Fibroblast of lung (primary cell): Measurements from ENCODE around the gene PREB. TPM values are rescaled to one million over a fixed set of nuclear protein-coding genes. Genes with fewer than 3 reads are reported as not detected.
A peak's percentile ranks its signal among the peaks of the same experiment; 100 is the strongest.

Source experiments
- DNase-seq, 2 donors: peaks; one replicate each; pipeline versions ENCODE4 v3.0.0 to v3.0.0-alpha.2; 2010; ENCODE audit warnings: low read depth in 2 of 2
- H2AFZ ChIP-seq: 2 replicates; pipeline ENCODE4 v1.5.1; 2012; ENCODE audit warnings: low read length, control low read depth, inconsistent platforms
- H3K27ac ChIP-seq: 2 replicates; pipeline ENCODE4 v1.5.1; 2011; ENCODE audit warnings: low read length, control low read depth; ENCODE audit not compliant: insufficient read depth
- H3K27me3 ChIP-seq: 2 replicates; pipeline ENCODE4 v1.5.1; 2011; ENCODE audit warnings: mild to moderate bottlenecking, low read length; ENCODE audit not compliant: control insufficient read depth, insufficient read depth
- H3K36me3 ChIP-seq: 2 replicates; pipeline ENCODE4 v1.5.1; 2011; ENCODE audit warnings: low read length; ENCODE audit not compliant: control insufficient read depth, insufficient read depth
- H3K4me1 ChIP-seq: 2 replicates; pipeline ENCODE4 v1.5.1; 2011; ENCODE audit warnings: low read length; ENCODE audit not compliant: control insufficient read depth, insufficient read depth; ENCODE audit errors: extremely low read depth
- H3K4me2 ChIP-seq: 2 replicates; pipeline ENCODE4 v1.5.1; 2011; ENCODE audit warnings: low read length, control low read depth; ENCODE audit not compliant: insufficient read depth; ENCODE audit errors: extremely low read depth
- H3K4me3 ChIP-seq, 4 experiments: fragments of 200-600 bp in 1 of 4; sonication (generic) in 1 of 4; replicated peaks in 1 of 4; 2 replicates each; pipeline ENCODE4 v1.5.1; 2011 to 2016; ENCODE audit warnings: low read length in 4 of 4, low read depth in 3 of 4, mild to moderate bottlenecking in 3 of 4, control low read depth in 2 of 4, inconsistent platforms in 1 of 4, mixed read lengths in 1 of 4; ENCODE audit not compliant: insufficient read depth in 1 of 4; ENCODE audit errors: control extremely low read depth in 1 of 4
- H3K79me2 ChIP-seq: 2 replicates; pipeline ENCODE4 v1.5.1; 2012; ENCODE audit warnings: mild to moderate bottlenecking, low read length, inconsistent platforms; ENCODE audit not compliant: control insufficient read depth, insufficient read depth
- H3K9ac ChIP-seq: 2 replicates; pipeline ENCODE4 v1.5.1; 2011; ENCODE audit warnings: mild to moderate bottlenecking, low read length, control low read depth; ENCODE audit not compliant: insufficient read depth
- H3K9me3 ChIP-seq: 2 replicates; pipeline ENCODE4 v1.5.1; 2012; ENCODE audit warnings: low read depth, low read length; ENCODE audit not compliant: control insufficient read depth, insufficient read depth
- H4K20me1 ChIP-seq: 2 replicates; pipeline ENCODE4 v1.5.1; 2011; ENCODE audit warnings: low read length; ENCODE audit not compliant: control insufficient read depth, insufficient read depth; ENCODE audit errors: extremely low read depth
- EZH2 ChIP-seq: IDR thresholded peaks from 2 replicates; pipeline ENCODE4 v1.5.1; 2012; ENCODE audit warnings: low read length, control low read depth, mild to moderate bottlenecking; ENCODE audit errors: missing control alignments
- polyA plus RNA-seq, 2 donors: library from polyadenylated mRNA; depleted of rRNA in 1 of 2; stranded (reverse) in 1 of 2; unstranded in 1 of 2; fragments of >200 nt; gene quantifications; 2 replicates each; pipeline ENCODE4 v1.2.1, GENCODE V29; 2011 to 2012; ENCODE audit warnings: missing spikeins in 1 of 2
- total RNA-seq: library from RNA; depleted of rRNA; stranded (reverse); fragments of >200 nt; gene quantifications from 2 replicates; pipeline ENCODE4 v1.2.1, GENCODE V29; 2014
- TF ChIP-seq, protein P1 (sequence below), 2 donors: IDR thresholded peaks in 1 of 2; conservative IDR thresholded peaks in 1 of 2; 1 replicate in 1 of 2; 2 replicates in 1 of 2; pipeline ENCODE4 v1.5.1; 2011 to 2012; ENCODE audit warnings: low read length in 2 of 2, control low read depth in 1 of 2, inconsistent platforms in 1 of 2, low read depth in 1 of 2, mild to moderate bottlenecking in 1 of 2

PREB gene
- total and polyA plus RNA-seq, 2 donors (not counting 1 experiment from before 2014, with no cell fraction given) = 36.0 to 42.9 TPM

DNA sequence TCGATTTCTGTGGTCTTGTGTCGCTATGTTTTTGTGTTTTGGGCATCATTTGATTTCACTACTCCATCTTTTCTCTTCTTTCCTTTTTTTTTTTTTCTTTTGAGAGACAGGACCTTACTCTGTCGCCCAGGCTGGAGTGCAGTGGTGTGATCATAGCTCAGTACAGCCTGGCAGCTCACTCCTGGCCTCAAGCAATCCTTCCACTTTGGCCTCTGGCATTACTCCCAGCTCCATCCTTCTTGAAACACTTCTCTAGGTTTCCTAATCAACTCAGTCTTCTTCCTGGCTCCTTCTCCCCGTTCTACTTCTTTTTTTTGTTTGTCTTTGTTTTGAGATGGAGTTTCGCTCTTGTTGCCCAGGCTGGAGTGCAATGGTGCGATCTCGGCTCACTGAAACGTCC is 40.9 kb upstream of the PREB start:
- H3K27me3 ChIP-seq = peaks cover 12% of the 10 kb centered on the region
- no peak for TF ChIP-seq EZH2
- TF ChIP-seq, protein P1, sequence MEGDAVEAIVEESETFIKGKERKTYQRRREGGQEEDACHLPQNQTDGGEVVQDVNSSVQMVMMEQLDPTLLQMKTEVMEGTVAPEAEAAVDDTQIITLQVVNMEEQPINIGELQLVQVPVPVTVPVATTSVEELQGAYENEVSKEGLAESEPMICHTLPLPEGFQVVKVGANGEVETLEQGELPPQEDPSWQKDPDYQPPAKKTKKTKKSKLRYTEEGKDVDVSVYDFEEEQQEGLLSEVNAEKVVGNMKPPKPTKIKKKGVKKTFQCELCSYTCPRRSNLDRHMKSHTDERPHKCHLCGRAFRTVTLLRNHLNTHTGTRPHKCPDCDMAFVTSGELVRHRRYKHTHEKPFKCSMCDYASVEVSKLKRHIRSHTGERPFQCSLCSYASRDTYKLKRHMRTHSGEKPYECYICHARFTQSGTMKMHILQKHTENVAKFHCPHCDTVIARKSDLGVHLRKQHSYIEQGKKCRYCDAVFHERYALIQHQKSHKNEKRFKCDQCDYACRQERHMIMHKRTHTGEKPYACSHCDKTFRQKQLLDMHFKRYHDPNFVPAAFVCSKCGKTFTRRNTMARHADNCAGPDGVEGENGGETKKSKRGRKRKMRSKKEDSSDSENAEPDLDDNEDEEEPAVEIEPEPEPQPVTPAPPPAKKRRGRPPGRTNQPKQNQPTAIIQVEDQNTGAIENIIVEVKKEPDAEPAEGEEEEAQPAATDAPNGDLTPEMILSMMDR (conservative IDR thresholded peaks at IDR 0.05 in 1 of 2, IDR thresholded peaks at IDR 0.05 in 1 of 2; ENCODE audit: low read depth in 1 of 2, low read length in 2 of 2) = no peak
- DNase-seq = peak in 1 of 2 donors; percentile 49

DNA sequence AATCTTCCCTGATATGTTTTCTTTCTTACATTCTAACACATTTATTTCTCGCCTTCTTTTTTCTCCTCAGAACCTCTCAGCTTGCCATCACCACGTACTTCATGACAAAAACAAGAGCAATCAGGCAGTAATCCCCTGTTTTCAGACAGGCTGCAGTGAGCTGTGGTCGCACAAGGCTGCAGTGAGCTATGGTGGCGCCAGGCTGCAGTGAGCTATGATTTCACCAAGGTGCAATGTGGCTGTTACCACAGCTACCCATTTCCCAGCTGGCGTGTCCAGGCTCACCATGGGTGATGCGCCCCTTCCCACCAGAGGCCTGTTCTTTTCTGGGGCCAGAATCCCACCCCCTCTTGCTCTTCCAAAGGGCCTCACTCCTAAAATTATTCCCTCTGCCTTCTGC is 40.2 kb upstream of the PREB start:
- peaks cover 14% of the 10 kb centered on the region for H3K27me3 ChIP-seq
- no peak overlapping the region for H3K4me2 ChIP-seq
- H3K79me2 ChIP-seq = no peaks in the 10 kb centered on the region
- TF ChIP-seq, protein P1 (conservative IDR thresholded peaks at IDR 0.05 in 1 of 2, IDR thresholded peaks at IDR 0.05 in 1 of 2; ENCODE audit: low read depth in 1 of 2, low read length in 2 of 2) = no peak
- no peak for TF ChIP-seq EZH2
- no peaks in the 10 kb centered on the region for H3K4me1 ChIP-seq
- H3K9ac ChIP-seq = no peak overlapping the region
- no peaks in the 10 kb centered on the region for H4K20me1 ChIP-seq
- no peak overlapping the region for H3K4me3 ChIP-seq
- no peak overlapping the region for H2AFZ ChIP-seq
- H3K27ac ChIP-seq = no peak overlapping the region
- H3K36me3 ChIP-seq = no peaks in the 10 kb centered on the region
- H3K9me3 ChIP-seq = no peaks in the 10 kb centered on the region
- DNase-seq = peak in 1 of 2 donors; percentile 19

More for the DNA sequence above, 40.9 kb upstream of the PREB start:
- Histone ChIP-seq H3K9ac (no peak overlapping the region), H3K36me3 (no peaks in the 10 kb centered on the region), H3K27ac (no peak overlapping the region), H3K9me3 (no peaks in the 10 kb centered on the region), H3K79me2 (no peaks in the 10 kb centered on the region), H4K20me1 (no peaks in the 10 kb centered on the region), H3K4me1 (no peaks in the 10 kb centered on the region), H3K4me3 (no peak overlapping the region), H3K4me2 (no peak overlapping the region), H2AFZ (no peak overlapping the region)

DNA sequence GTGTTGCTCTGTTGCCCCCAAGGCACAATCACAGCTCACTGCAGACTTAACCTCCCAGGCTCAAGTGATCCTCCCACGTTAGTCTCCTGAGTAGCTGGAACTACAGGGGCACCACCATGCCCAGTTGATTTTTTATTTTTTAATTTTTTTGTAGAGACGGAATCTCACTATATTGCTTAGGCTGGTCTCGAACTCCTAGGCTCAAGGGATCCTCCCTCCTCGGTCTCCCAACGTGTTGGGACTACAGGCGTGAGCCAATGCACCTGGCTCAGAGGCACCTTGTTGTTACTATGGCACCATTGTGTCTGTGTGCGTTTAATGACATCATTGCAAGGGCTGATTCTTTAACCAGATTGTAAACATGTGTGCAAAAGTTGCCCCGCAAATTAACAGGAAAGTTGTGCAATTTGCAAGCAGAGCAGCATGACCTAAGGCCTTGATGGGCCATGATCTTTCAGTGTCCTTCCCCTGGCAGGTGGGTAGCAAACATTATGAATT is 37.0 kb upstream of the PREB start:
- Histone ChIP-seq H4K20me1 (no peaks in the 10 kb centered on the region), H3K4me3 (no peak overlapping the region), H3K4me2 (no peak overlapping the region), H3K36me3 (no peaks in the 10 kb centered on the region), H3K27me3 (peaks cover 14% of the 10 kb centered on the region), H2AFZ (no peak overlapping the region), H3K4me1 (no peaks in the 10 kb centered on the region), H3K9ac (no peak overlapping the region), H3K9me3 (no peaks in the 10 kb centered on the region), H3K79me2 (no peaks in the 10 kb centered on the region), H3K27ac (no peak overlapping the region)
- DNase-seq = no peak
- TF ChIP-seq, protein P1 (conservative IDR thresholded peaks at IDR 0.05 in 1 of 2, IDR thresholded peaks at IDR 0.05 in 1 of 2; ENCODE audit: low read depth in 1 of 2, low read length in 2 of 2) = no peak
- TF ChIP-seq EZH2 = no peak
